Upper lobe of right lung (tissue), 1 donor: ENCODE measurements around the gene CDC5L. TPM values are rescaled to one million over a fixed set of nuclear protein-coding genes. Genes with fewer than 3 reads are reported as not detected.

Experiments used
- ATAC-seq: fragments of 200-7000 bp; cut with Tn5 transposase; one replicate; pipeline ENCODE4 v1.9.1; 2020; ENCODE audit warnings: mild to moderate bottlenecking, moderate library complexity
- DNase-seq: peaks from one replicate; pipeline ENCODE4 v3.0.0-alpha.2; 2020
- H3K27ac ChIP-seq: fragments of 200-600 bp; one replicate; pipeline ENCODE4 v1.8.0; 2022
- H3K27me3 ChIP-seq: fragments of 200-600 bp; one replicate; pipeline ENCODE4 v1.8.0; 2022; ENCODE audit warnings: mild to moderate bottlenecking
- H3K36me3 ChIP-seq: fragments of 200-600 bp; one replicate; pipeline ENCODE4 v1.8.0; 2022
- H3K4me1 ChIP-seq: fragments of 200-600 bp; one replicate; pipeline ENCODE4 v1.8.0; 2022
- H3K4me3 ChIP-seq: fragments of 200-600 bp; one replicate; pipeline ENCODE4 v1.8.0; 2022; ENCODE audit warnings: mild to moderate bottlenecking
- H3K9me3 ChIP-seq: fragments of 200-600 bp; one replicate; pipeline ENCODE4 v1.8.0; 2022
- CTCF ChIP-seq: fragments of 200-600 bp; IDR thresholded peaks from one replicate; pipeline ENCODE4 v1.8.0; 2022; ENCODE audit warnings: antibody characterized with exemption
- intact Hi-C: fragments of 100-400 bp; cut with DNase I; formaldehyde crosslinking; loops from one replicate; pipeline ENCODE4 v1.11.0; 2022
- total RNA-seq: library from RNA; stranded (reverse); fragmentation: NEBNext Ultra II Directional; extraction: Animal tissue kit (Norgen Biotek cat#: 25700); gene quantifications from one replicate; pipeline ENCODE4 v1.2.1, GENCODE V29; 2021
- donor health status: DM: no; HTN: yes; CAD: no; lungs with severe emphysema.

CDC5L gene
- total RNA-seq, 1 donor from 2014 or later: 17.8 TPM

DNA sequence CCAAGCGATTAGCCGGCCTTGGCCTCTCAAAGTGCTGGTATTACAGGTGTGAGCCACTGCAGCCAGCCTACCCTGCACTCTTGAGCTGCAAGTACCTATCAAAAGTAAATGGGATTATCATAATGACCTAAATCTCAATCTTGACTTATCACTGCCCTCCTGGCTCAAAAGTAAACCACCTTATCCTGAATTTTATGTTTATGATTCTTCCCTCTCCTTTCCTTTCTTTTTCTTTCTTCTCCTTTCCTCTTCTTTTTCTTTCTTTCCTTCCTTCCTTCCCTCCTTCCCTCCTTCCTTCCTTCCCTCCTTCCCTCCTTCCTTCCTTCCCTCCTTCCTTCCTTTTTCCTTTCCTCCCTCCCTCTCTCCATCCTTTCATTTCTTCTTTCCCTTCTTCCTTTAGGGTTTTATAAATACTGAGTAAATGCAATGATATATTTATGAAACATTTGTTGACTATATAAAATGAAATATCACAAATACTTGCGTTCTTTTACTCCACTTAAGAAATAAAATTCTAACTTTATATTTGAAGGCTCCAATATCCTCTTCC lies 24.1 kb upstream of the CDC5L start:
- ATAC-seq: no peak
- intact Hi-C loops: no loop called here
- Histone ChIP-seq H3K27me3 (peaks cover 3% of the 10 kb centered on the region), H3K4me1 (no peaks in the 10 kb centered on the region), H3K27ac (no peak overlapping the region), H3K4me3 (no peak overlapping the region), H3K9me3 (no peaks in the 10 kb centered on the region), H3K36me3 (no peaks in the 10 kb centered on the region)
- DNase-seq: no peak
- no peak for TF ChIP-seq CTCF

DNA sequence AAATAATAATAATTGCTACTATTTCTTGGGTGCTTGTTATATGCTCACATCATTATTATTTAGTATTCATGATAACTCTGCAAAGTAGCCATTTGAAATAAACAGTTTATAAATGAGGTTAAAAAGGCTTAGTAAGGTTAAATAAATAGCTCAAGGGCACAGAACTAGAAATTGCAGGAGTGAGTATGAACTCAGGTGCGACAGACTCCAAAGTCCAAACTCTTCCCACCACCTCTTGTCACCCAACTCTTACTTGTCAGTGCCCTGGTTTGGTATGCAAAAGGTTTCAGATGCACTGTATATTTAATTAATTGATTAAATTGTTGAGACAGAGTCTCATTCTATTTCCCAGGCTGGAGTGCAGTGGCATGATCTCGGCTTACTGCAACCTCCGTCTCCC lies 20.7 kb upstream of the CDC5L start:
- no peak for DNase-seq
- Histone ChIP-seq H3K4me3 (no peak overlapping the region), H3K4me1 (no peaks in the 10 kb centered on the region), H3K27me3 (peaks cover 3% of the 10 kb centered on the region), H3K9me3 (no peaks in the 10 kb centered on the region), H3K36me3 (no peaks in the 10 kb centered on the region), H3K27ac (no peak overlapping the region)
- intact Hi-C loops: no loop called here
- TF ChIP-seq CTCF: no peak
- no peak for ATAC-seq

DNA sequence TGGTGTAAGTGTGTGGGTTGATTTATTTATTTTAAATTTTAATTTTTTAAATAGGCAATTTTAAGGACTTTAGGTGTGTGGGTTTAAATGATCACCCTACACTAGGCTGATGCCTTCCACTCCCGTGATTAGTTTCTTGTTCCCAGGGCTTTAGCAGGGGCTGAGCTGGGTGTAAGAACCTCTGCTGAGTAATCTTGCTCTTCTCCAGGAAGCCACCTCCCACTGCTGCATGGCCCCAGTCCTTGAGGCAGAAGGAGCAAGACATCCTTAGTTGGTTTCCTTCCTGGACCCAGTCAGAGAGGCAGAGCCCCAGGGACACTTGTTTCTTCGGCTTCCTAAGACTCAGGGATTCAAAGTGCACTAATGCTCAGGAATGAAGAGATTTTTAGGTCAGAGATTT lies 19.8 kb upstream of the CDC5L start:
- Histone ChIP-seq H3K4me3 (no peak overlapping the region), H3K27ac (no peak overlapping the region), H3K4me1 (no peaks in the 10 kb centered on the region), H3K9me3 (no peaks in the 10 kb centered on the region), H3K27me3 (peaks cover 3% of the 10 kb centered on the region), H3K36me3 (no peaks in the 10 kb centered on the region)
- ATAC-seq (no peak), DNase-seq (no peak)
- TF ChIP-seq CTCF: no peak
- intact Hi-C loops: no loop called here

- Histone ChIP-seq H3K27me3 (no peaks in the 10 kb centered on the region), H3K36me3 (no peaks in the 10 kb centered on the region), H3K4me1 (no peaks in the 10 kb centered on the region), H3K27ac (no peak overlapping the region), H3K4me3 (no peak overlapping the region), H3K9me3 (no peaks in the 10 kb centered on the region)
- DNase-seq (no peak), ATAC-seq (no peak)
- intact Hi-C loops: no loop called here
- no peak for TF ChIP-seq CTCF
These were observed 14.5 kb upstream of the CDC5L start for GRCh38 chr6:44373051-44373450.

DNA sequence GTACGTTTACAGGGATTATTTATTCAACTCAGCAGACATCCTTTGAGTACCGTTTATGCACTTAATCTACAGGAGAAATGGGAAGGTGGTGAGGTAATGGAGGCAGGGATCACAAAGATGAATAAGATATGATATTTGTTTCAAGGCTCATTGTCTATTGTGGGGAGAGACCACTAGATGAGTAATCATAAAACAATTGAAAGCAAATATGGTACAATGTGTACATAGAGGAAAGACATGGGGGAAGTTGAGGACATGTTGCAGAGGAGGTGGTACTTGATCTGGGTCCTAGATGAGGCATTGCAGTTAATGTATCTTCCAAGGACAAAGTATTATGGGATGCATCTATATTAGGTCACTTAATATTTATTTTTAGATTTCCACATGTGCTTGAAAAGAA lies 13.7 kb upstream of the CDC5L start:
- ATAC-seq (no peak), DNase-seq (no peak)
- intact Hi-C loops: no loop called here
- Histone ChIP-seq H3K4me1 (no peaks in the 10 kb centered on the region), H3K36me3 (no peaks in the 10 kb centered on the region), H3K9me3 (no peaks in the 10 kb centered on the region), H3K27me3 (no peaks in the 10 kb centered on the region), H3K27ac (no peak overlapping the region), H3K4me3 (no peak overlapping the region)
- TF ChIP-seq CTCF: no peak

DNA sequence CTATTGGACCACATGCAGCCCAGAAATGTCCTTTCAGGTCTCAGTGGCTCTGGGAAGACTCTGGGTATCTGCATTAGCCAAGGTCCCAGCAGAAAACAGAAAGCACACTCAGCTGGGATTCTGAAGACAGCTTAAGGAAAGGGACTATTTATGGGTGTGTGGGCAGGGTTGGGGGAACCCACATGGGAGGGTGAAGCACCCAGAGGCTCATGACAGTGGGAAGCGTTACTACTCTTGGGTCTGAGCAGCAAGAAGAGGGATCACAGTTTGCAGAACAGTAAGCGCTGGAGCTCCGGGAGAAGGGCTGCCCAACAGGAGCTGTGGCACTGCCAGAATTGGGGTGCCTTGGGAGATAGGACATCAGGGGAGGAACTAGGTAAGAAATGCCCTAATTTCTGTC lies 12.4 kb upstream of the CDC5L start:
- Histone ChIP-seq H3K9me3 (no peaks in the 10 kb centered on the region), H3K4me3 (no peak overlapping the region), H3K4me1 (no peaks in the 10 kb centered on the region), H3K27ac (no peak overlapping the region), H3K36me3 (no peaks in the 10 kb centered on the region), H3K27me3 (no peaks in the 10 kb centered on the region)
- intact Hi-C loops: no loop called here
- DNase-seq (no peak), ATAC-seq (no peak)
- TF ChIP-seq CTCF: no peak
